NCI-H226 (cell line): ENCODE results near the gene RADX.
"Not testable (repeated sequence)": the region's sequence is repeated elsewhere in the genome, so short reads cannot be mapped to it uniquely, and the experiment has no call there.

Source experiments
- DNase-seq: peaks from one replicate; pipeline ENCODE4 v3.0.0-alpha.2; 2015

Gene RADX

GRCh38 chrX:106611679-106612392, at the start of gene RADX:
RADX (plus strand) TSS chrX:106611978; CDS start chrX:106612081, 103 bp downstream.
- peak; percentile 49 for DNase-seq

- no peak for DNase-seq
These were observed 46.8 kb upstream of the RADX start for GRCh38 chrX:106564986-106565385.

GRCh38 chrX:106566362-106566761, 45.4 kb upstream of the RADX start:
- DNase-seq, result no peak

GRCh38 chrX:106581856-106582255, 29.9 kb upstream of the RADX start:
- no peak for DNase-seq

GRCh38 chrX:106585478-106585877, 26.3 kb upstream of the RADX start:
- DNase-seq, result no peak

GRCh38 chrX:106588801-106589200, 23.0 kb upstream of the RADX start:
- DNase-seq, result no peak

GRCh38 chrX:106599411-106599810, 12.4 kb upstream of the RADX start:
- DNase-seq, result no peak

- DNase-seq, result no peak
These were observed 5.2 kb upstream of the RADX start for GRCh38 chrX:106606571-106606970.

GRCh38 chrX:106608016-106608415, 3.8 kb upstream of the RADX start:
- peak; percentile 43 for DNase-seq

GRCh38 chrX:106611317-106611678, 480 bp upstream of the RADX start:
- no peak for DNase-seq

GRCh38 chrX:106612393-106612763, 600 bp downstream of the RADX start:
- no peak for DNase-seq

GRCh38 chrX:106613277-106613676, 1.5 kb downstream of the RADX start:
- DNase-seq, result no peak

- no peak for DNase-seq
These were observed 3.3 kb downstream of the RADX start for GRCh38 chrX:106615041-106615440.

GRCh38 chrX:106619797-106620196, 8.0 kb downstream of the RADX start:
- DNase-seq, result no peak

- DNase-seq, result no peak
These were observed 10.1 kb downstream of the RADX start for GRCh38 chrX:106621836-106622235.

- DNase-seq, result no peak
These were observed 15.0 kb downstream of the RADX start for GRCh38 chrX:106626789-106627188.

GRCh38 chrX:106631615-106632014, 19.8 kb downstream of the RADX start:
- no peak for DNase-seq

GRCh38 chrX:106649523-106650428, 38.0 kb downstream of the RADX start:
- DNase-seq, result no peak

GRCh38 chrX:106653625-106654024, 41.8 kb downstream of the RADX start:
- DNase-seq, result not testable (repeated sequence)

GRCh38 chrX:106670631-106671030, 58.9 kb downstream of the RADX start:
- no peak for DNase-seq

GRCh38 chrX:106672527-106672926, 60.7 kb downstream of the RADX start:
- no peak for DNase-seq

GRCh38 chrX:106680716-106681115, 68.9 kb downstream of the RADX start:
- DNase-seq, result no peak

- no peak for DNase-seq
These were observed 72.4 kb downstream of the RADX start for GRCh38 chrX:106684207-106684606.

GRCh38 chrX:106692425-106693065, 80.8 kb downstream of the RADX start:
- DNase-seq, result no peak
